Measurements from ENCODE around the gene VPS13C. TPM values are rescaled to one million over a fixed set of nuclear protein-coding genes. Genes with fewer than 3 reads are reported as not detected.

Gene VPS13C
- total RNA-seq, 1 donor = 94.6 TPM

- DNase-seq (ENCODE audit: low read depth) = no peak
- no peak overlapping the region for H3K4me3 ChIP-seq (ENCODE audit: low read depth, low read length)
- TF ChIP-seq CTCF (IDR thresholded peaks at IDR 0.05; ENCODE audit: insufficient read depth, low read depth, low read length) = no peak
These were observed 180.2 kb downstream of the VPS13C start for GRCh38 chr15:61880084-61880483.

DNA sequence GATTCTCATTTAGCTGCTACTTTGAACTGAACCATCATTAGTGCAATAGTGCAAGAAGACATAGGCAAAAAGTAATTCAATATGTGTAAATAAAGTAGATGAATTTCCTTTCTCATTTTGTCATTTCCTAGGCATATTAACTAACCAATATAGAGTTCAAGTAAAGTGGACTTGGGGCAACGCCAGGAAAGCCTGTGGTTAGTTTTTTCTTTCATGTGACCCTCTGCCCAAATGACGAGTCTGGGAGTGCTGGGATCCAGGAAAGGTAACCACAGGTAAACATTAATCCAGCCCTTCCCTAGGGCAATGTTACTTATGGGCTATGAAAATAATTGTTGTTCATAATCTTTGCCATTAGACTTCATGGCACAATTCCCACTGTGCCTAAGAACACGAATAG, 181.0 kb downstream of the VPS13C start:
- H3K4me3 ChIP-seq (ENCODE audit: low read depth, low read length) = no peak overlapping the region
- TF ChIP-seq CTCF (IDR thresholded peaks at IDR 0.05; ENCODE audit: insufficient read depth, low read depth, low read length) = no peak
- DNase-seq (ENCODE audit: low read depth) = no peak

- H3K4me3 ChIP-seq (ENCODE audit: low read depth, low read length) = no peak overlapping the region
- peak; percentile 30 for DNase-seq (ENCODE audit: low read depth)
- peak; percentile 58 for TF ChIP-seq CTCF (IDR thresholded peaks at IDR 0.05; ENCODE audit: insufficient read depth, low read depth, low read length)
These were observed 188.2 kb downstream of the VPS13C start for GRCh38 chr15:61871926-61872522.

DNA sequence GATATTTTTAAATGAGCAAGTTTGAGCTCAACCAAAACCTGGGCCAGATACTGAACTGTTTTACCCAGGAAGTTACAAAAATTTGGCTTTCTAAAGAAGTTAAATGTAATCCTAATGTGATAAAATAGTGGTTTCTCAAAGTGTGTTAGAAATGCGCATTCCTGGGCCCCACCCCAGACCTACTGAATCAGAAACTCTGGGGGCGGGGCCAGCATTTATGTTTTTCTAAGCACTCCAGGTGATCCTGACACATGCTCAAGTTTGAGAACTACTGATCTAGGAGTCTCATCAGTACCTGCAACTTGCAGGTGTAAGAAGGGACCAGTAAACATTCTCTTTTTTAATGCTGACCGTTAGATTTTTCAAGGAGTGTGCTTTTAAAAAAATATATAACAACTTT, 190.6 kb downstream of the VPS13C start:
- DNase-seq (ENCODE audit: low read depth) = no peak
- TF ChIP-seq CTCF (IDR thresholded peaks at IDR 0.05; ENCODE audit: insufficient read depth, low read depth, low read length) = no peak
- no peak overlapping the region for H3K4me3 ChIP-seq (ENCODE audit: low read depth, low read length)

- no peak for DNase-seq (ENCODE audit: low read depth)
- no peak overlapping the region for H3K4me3 ChIP-seq (ENCODE audit: low read depth, low read length)
- no peak for TF ChIP-seq CTCF (IDR thresholded peaks at IDR 0.05; ENCODE audit: insufficient read depth, low read depth, low read length)
These were observed 198.3 kb downstream of the VPS13C start for GRCh38 chr15:61861962-61862361.

DNA sequence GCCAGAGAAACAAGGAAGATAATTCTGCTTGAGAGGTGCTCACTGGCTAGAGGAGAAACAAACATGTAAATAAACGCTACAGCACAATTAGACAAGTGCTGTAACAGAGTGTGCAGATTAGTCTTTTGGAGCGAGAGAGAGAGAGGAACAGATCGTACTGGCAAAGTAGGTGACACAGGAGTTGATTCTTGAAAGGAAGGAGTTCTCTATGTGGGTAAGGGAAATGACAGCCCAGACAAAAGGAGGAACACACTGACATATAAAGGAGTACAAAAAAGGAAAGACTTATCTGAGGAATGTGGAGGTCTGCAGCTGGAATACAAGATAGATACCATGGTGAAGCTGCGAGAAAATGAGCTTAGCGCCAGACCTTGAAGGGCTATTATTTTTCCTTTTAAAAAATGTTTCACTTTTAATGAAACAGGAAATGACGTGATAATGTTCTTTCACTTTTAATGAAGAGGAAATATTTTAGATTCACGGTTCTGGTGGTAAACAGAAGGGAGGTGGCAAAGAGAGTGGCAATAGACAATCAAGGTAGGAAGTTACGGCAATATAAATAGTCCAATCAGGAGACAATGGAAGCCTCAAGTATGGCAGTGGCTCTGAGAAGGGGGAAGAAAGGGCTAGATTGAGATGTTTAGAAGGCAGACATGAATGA, 202.9 kb downstream of the VPS13C start:
- no peak for DNase-seq (ENCODE audit: low read depth)
- H3K4me3 ChIP-seq (ENCODE audit: low read depth, low read length) = no peak overlapping the region
- no peak for TF ChIP-seq CTCF (IDR thresholded peaks at IDR 0.05; ENCODE audit: insufficient read depth, low read depth, low read length)

DNA sequence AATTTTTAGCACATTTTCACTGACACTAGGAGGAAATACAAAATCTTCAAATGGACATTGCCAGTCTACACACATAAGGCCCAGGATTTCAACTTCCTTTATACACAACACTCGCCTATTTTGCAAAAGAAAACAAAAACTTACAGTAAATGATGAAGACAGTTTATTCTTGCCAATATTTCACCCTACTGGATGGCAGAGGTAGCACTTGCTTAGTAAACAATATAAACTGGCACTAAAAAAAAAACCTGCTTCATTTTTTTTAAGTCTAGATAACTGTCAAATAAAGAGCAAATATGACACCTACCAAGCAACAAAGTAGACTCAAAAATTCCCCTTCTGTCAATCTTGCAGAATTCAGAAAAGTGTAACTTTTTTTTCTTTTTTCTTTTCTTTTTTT, 204.0 kb downstream of the VPS13C start:
- DNase-seq (ENCODE audit: low read depth) = no peak
- no peak overlapping the region for H3K4me3 ChIP-seq (ENCODE audit: low read depth, low read length)
- TF ChIP-seq CTCF (IDR thresholded peaks at IDR 0.05; ENCODE audit: insufficient read depth, low read depth, low read length) = no peak
